Heart left ventricle (tissue), 16 donors: ENCODE results near the gene AFF1. TPM values are rescaled to one million over a fixed set of nuclear protein-coding genes. Genes with fewer than 3 reads are reported as not detected.

Experiments used
- ATAC-seq, 4 donors: fragments of 200-7000 bp; cut with Tn5 transposase; one replicate each; pipeline ENCODE4 v1.9.1; 2020 to 2022; ENCODE audit warnings: moderate library complexity in 4 of 4, mild to moderate bottlenecking in 3 of 4, moderate number of reproducible peaks in 1 of 4
- DNase-seq, 5 donors: peaks; one replicate each; pipeline ENCODE4 v3.0.0-alpha.2; 2020
- H3K27ac ChIP-seq, 12 donors: fragments of 200-600 bp; sonication (generic) in 4 of 12; one replicate each; pipeline versions ENCODE4 v1.5.0 to v1.8.0; 2016 to 2022; ENCODE audit warnings: mild to moderate bottlenecking in 2 of 12
- H3K27me3 ChIP-seq, 9 donors: fragments of 200-600 bp; sonication (generic) in 2 of 9; one replicate each; pipeline versions ENCODE4 v1.5.1 to v1.8.0; 2016 to 2022; ENCODE audit warnings: mild to moderate bottlenecking in 3 of 9
- H3K36me3 ChIP-seq, 9 donors: fragments of 200-600 bp; sonication (generic) in 2 of 9; one replicate each; pipeline versions ENCODE4 v1.5.0 to v1.8.0; 2018 to 2022; ENCODE audit warnings: mild to moderate bottlenecking in 2 of 9
- H3K4me1 ChIP-seq, 12 donors: fragments of 200-600 bp; sonication (generic) in 4 of 12; one replicate each; pipeline versions ENCODE4 v1.5.0 to v1.8.0; 2016 to 2022; ENCODE audit warnings: mild to moderate bottlenecking in 3 of 12
- H3K4me3 ChIP-seq, 12 donors: fragments of 200-600 bp; sonication (generic) in 4 of 12; one replicate each; pipeline versions ENCODE4 v1.5.0 to v1.8.0; 2017 to 2022; ENCODE audit warnings: mild to moderate bottlenecking in 9 of 12, moderate library complexity in 4 of 12
- H3K9me3 ChIP-seq, 12 donors: fragments of 200-600 bp; sonication (generic) in 4 of 12; one replicate each; pipeline versions ENCODE4 v1.5.0 to v1.8.0; 2016 to 2022; ENCODE audit warnings: mild to moderate bottlenecking in 1 of 12
- POLR2A ChIP-seq, 2 donors: fragments of 450-650 bp; IDR thresholded peaks; one replicate each; pipeline ENCODE4 v1.6.1; 2017; ENCODE audit warnings: antibody characterized with exemption in 2 of 2, mild to moderate bottlenecking in 2 of 2, moderate library complexity in 2 of 2
- WGBS, 4 donors: extraction: QIAGEN DNeasy Blood & Tissue Kit in 2 of 4; methylation state at CpG; one replicate each; pipeline versions ENCODE4 v1.1.5 to v1.1.7; 2013 to 2018; 5-methylcytosine and 5-hydroxymethylcytosine counted together
- intact Hi-C, 10 donors: fragments of 100-400 bp; cut with DNase I; formaldehyde crosslinking; loops; one replicate each; pipeline versions ENCODE4 v1.11.1 to v1.14.2; 2022
- polyA plus RNA-seq, 2 donors: library from polyadenylated mRNA; stranded (reverse); fragments of 200-250 nt; gene quantifications; one replicate each; pipeline ENCODE4 v1.2.3, GENCODE V29; 2013
- total RNA-seq, 9 donors: library from RNA; depleted of rRNA in 2 of 9; stranded (reverse); fragments of >200 nt in 2 of 9; fragmentation: NEBNext Ultra II Directional in 3 of 9; extraction: Animal tissue kit (Norgen Biotek cat#: 25700) in 3 of 9; gene quantifications; one replicate each; pipeline versions ENCODE4 v1.1.0 to v1.2.4, GENCODE V29; 2016 to 2023
- TF ChIP-seq, protein P1 (sequence below), 12 donors: fragments of 200-600 bp; sonication (generic) in 4 of 12; IDR thresholded peaks; one replicate each; pipeline versions ENCODE4 v1.5.0 to v1.8.0; 2018 to 2022; ENCODE audit warnings: antibody characterized with exemption in 12 of 12, mild to moderate bottlenecking in 5 of 12
- donor health status: ischemic (EF 13 %, LVEDD 7.1; RV severe dilation, severe dysfunction).
- donor health status: healthy with polysubstance abuse.
- donor health status: DM: no; HTN: yes; CAD: no.
- donor health status: DM: no; HTN: no; CAD: no.
- donor health status: ischemic (EF 25% LVEDD 6.9; RV normal size, moderate dysfunction).
- donor health status: ischemic (EF 25% LVEDD 5.7; RV mildly dilated, moderate dysfunction).
- donor health status: healthy.
- donor health status: DM: yes; HTN: yes; CAD: no.
- donor health status: ischemic (EF 35%, LVEDD 5.7; RV mildly dilated, moderate dysfunction).
- donor health status: nonischemic (EF 11% LVEDD 7.7; RV severe dilation, severe dysfunction).
- donor health status: DM: yes; HTN: yes; CAD: no.
- donor health status: PGD.
- donor health status: ischemic (EF 29% LVEDD 5.4; RV normal size, mild dysfunction).
- donor health status: nonischemic (EF 23%, LVEDD 6.1; RV moderate dilation, normal function).

Gene AFF1
- total and polyA plus RNA-seq, 11 donors: 51.8 to 96.5 (median 72.8) TPM

DNA sequence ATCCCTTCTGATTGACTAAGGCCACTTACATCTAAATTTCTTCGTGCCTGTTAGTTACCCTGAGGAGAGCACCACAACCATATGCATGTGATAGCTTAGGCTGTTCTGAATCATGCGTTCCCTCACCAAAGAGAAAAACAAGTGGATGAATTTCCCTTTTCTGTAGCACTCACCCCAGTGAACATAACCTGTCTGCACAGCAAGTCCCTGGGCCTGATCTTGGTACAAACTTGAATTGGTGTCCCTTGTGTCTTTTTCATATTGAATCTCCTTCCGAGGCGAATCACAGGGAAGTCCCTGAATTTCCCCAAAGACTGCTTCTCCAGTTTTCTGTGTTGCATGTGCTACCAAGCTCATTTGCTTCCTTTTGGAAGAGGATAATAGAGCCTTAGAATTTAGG is 185.2 kb downstream of the AFF1 start:
- Histone ChIP-seq H3K4me1 (peaks cover 0 to 66% (median 51%) of the 10 kb centered on the region in 12 donors), H3K4me3 (peak overlapping the region in 8 of 12 donors; percentile 28 to 50 (median 40)), H3K27ac (peak overlapping the region; percentile 1 to 93 (median 82)), H3K27me3 (no peaks in the 10 kb centered on the region), H3K36me3 (peaks cover 0 to 89% (median 42%) of the 10 kb centered on the region in 9 donors), H3K9me3 (no peaks in the 10 kb centered on the region)
- WGBS, 4 donors: 41 to 50% (median 49%) methylated on average over 4 of the region's 4 CpGs
- TF ChIP-seq, protein P1, sequence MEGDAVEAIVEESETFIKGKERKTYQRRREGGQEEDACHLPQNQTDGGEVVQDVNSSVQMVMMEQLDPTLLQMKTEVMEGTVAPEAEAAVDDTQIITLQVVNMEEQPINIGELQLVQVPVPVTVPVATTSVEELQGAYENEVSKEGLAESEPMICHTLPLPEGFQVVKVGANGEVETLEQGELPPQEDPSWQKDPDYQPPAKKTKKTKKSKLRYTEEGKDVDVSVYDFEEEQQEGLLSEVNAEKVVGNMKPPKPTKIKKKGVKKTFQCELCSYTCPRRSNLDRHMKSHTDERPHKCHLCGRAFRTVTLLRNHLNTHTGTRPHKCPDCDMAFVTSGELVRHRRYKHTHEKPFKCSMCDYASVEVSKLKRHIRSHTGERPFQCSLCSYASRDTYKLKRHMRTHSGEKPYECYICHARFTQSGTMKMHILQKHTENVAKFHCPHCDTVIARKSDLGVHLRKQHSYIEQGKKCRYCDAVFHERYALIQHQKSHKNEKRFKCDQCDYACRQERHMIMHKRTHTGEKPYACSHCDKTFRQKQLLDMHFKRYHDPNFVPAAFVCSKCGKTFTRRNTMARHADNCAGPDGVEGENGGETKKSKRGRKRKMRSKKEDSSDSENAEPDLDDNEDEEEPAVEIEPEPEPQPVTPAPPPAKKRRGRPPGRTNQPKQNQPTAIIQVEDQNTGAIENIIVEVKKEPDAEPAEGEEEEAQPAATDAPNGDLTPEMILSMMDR (IDR thresholded peaks at IDR 0.05): no peak
- TF ChIP-seq POLR2A (IDR thresholded peaks at IDR 0.05): no peak
- DNase-seq: no peak
- no peak for ATAC-seq
- intact Hi-C loops: no loop called here

DNA sequence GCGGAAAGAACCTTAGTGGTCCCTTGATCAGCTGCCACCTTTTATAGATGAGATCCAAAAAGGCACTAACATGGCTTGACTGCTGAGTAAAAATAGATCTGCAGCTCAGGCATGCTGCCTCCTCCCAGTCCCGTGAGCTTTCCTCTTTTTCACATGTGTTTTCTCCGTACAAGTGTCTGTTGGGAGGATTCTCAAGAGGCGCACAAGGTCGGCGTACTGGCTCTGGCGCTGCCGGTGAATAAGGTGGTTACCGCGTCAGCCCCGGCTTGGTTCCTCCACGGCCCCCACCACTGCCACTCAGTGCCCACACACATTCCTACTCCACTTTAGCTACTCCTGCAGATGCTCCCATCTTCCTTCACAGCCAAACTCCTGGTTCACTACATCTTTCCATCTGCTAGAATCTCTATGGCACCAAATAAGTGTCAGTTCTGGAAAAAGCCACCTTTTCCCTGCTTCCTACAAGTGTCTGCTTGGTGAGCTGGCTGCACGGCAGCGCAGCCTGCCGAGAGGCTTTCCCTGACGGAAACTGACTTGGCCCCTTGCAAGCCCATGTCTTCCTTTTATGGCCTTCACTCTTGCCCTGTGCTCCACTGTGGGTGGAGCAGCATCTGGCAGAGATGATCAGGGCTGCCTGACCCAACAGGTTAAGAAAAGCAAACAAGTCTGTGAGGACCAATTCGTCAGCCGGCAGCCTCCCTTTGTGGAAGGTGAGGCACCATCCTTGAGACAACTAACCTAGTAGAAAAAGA is 185.8 kb downstream of the AFF1 start:
- peak overlapping the region in 9 of 12 donors; percentile 16 to 50 (median 37) for H3K4me3 ChIP-seq
- intact Hi-C loops: no loop called here
- H3K27me3 ChIP-seq: no peaks in the 10 kb centered on the region
- DNase-seq (peak; percentile 51 to 82 (median 61)), ATAC-seq (peak; percentile 76 to 89 (median 88))
- TF ChIP-seq, protein P1 (IDR thresholded peaks at IDR 0.05): peak in 3 of 12 donors; percentile 14 to 37 (median 23)
- TF ChIP-seq POLR2A (IDR thresholded peaks at IDR 0.05): peak; percentile 12 to 28
- H3K4me1 ChIP-seq: peaks cover 0 to 66% (median 51%) of the 10 kb centered on the region in 12 donors
- peaks cover 0 to 89% (median 42%) of the 10 kb centered on the region in 9 donors for H3K36me3 ChIP-seq
- peak overlapping the region; percentile 1 to 93 (median 82) for H3K27ac ChIP-seq
- H3K9me3 ChIP-seq: no peaks in the 10 kb centered on the region
- 37 to 62% (median 45%) methylated on average over 18 of the region's 18 CpGs for WGBS, 4 donors

DNA sequence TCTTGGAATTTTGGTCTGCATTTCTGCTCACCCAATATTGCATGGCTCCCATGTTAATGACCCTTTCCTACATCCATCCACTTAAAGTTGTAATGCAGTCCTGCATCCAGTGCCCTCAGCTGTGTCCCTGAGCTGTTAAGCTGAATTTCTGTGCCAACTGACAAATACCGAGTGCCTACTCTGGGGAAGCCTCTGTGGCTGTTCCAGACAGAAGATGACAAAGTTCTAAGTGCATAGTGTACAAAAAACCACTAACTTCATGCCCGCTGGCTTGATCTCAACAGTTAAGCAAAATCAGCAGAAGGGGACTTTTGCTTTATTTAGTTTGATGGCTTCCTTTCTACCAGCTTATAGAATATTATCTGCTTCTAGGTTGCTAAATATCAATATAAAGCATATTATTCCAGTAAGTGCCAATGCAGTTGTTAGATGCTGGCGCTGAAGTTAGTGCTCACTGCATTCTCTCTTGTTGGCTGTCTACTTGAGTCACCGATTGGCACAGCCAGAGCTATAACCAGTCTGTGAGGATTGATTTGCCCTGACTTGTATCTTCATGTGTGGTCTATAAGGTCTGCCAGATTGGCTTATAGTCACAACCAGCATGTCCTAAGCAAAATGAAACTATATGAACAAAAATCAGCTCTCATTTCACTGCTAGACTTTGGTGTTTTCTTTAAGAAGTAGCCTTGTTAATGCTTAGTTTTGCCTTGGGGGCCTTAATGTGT is 186.7 kb downstream of the AFF1 start:
- Histone ChIP-seq H3K36me3 (peaks cover 0 to 89% (median 42%) of the 10 kb centered on the region in 9 donors), H3K4me3 (peak overlapping the region in 1 of 12 donors; percentile 42), H3K27me3 (no peaks in the 10 kb centered on the region), H3K9me3 (no peaks in the 10 kb centered on the region), H3K27ac (peak overlapping the region in 11 of 12 donors; percentile 64 to 93 (median 85)), H3K4me1 (peaks cover 0 to 63% (median 47%) of the 10 kb centered on the region in 12 donors)
- peak in 3 of 4 donors; percentile 22 to 47 (median 25) for ATAC-seq
- intact Hi-C loops: no loop called here
- WGBS, 4 donors: 64 to 74% (median 68%) methylated on average over 4 of the region's 4 CpGs
- no peak for TF ChIP-seq POLR2A (IDR thresholded peaks at IDR 0.05)
- TF ChIP-seq, protein P1 (IDR thresholded peaks at IDR 0.05): no peak
- no peak for DNase-seq

DNA sequence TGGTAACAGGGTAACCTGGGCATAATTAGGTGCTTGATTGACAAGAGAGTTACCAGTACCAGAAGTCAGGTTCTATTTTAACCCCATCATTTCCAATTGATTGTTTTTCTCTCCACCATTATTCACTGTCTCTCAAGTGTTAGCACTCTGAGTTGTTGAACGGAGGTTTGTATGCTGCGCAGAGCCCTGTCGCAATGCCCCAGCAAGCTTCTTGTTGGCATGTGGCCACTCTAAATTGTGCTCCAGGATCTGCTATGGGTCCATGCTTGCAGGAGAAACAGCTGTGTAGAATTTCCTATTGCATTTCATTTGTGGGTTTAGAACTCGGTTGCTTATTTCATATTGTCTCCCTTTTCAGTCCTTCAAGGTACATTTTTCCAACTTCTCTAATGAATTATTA is 187.4 kb downstream of the AFF1 start:
- no peaks in the 10 kb centered on the region for H3K27me3 ChIP-seq
- H3K4me3 ChIP-seq: no peak overlapping the region
- peak in 1 of 4 donors; percentile 49 for ATAC-seq
- peak overlapping the region in 10 of 12 donors; percentile 75 to 93 (median 85) for H3K27ac ChIP-seq
- intact Hi-C loops: no loop called here
- peaks cover 0 to 89% (median 42%) of the 10 kb centered on the region in 9 donors for H3K36me3 ChIP-seq
- TF ChIP-seq, protein P1 (IDR thresholded peaks at IDR 0.05): no peak
- TF ChIP-seq POLR2A (IDR thresholded peaks at IDR 0.05): no peak
- H3K4me1 ChIP-seq: peaks cover 0 to 56% (median 43%) of the 10 kb centered on the region in 12 donors
- WGBS, 4 donors: 78 to 88% (median 79%) methylated on average over 4 of the region's 4 CpGs
- DNase-seq: peak in 1 of 5 donors; percentile 50
- no peaks in the 10 kb centered on the region for H3K9me3 ChIP-seq
